ENCODE results near the gene CD96. TPM values are rescaled to one million over a fixed set of nuclear protein-coding genes. Genes with fewer than 3 reads are reported as not detected.

CD96 gene
- total RNA-seq, 1 donor from 2014 or later: 0.17 TPM

DNA sequence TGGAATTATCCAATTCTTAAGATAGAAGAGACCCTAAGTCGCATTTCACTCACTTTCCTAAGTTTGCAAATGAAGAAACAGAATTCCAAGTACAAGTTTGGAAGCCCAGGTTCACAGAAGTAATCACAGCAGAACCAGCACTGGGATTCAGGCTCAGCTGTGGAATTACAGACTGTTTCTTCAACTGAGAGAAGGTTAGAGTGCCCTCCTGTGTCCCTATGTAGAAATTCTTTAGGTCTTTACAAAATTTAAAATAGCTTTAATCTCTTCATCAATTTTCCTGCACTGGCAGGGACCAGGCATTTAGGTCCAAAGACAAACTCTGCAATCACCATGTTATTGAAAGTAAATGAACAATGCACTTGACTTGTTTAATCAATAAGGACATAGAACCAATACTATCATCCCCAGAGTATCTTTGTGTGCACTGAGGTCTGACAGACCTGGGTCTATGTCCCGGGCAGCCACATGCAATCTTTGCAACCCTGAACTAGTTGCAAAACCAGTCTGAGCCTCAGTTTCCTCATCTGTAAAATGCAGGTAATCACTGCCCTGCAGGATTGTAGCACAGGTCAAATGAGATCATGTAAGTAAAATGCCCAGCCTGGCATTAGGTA, 149.4 kb downstream of the CD96 start:
- H3K9me3 Mint-ChIP-seq (ENCODE audit: low read depth): no peaks in the 10 kb centered on the region
- H3K27ac Mint-ChIP-seq (ENCODE audit: unreplicated experiment): no peak overlapping the region
- DNase-seq (ENCODE audit: low spot score): no peak
- TF ChIP-seq, protein P1, sequence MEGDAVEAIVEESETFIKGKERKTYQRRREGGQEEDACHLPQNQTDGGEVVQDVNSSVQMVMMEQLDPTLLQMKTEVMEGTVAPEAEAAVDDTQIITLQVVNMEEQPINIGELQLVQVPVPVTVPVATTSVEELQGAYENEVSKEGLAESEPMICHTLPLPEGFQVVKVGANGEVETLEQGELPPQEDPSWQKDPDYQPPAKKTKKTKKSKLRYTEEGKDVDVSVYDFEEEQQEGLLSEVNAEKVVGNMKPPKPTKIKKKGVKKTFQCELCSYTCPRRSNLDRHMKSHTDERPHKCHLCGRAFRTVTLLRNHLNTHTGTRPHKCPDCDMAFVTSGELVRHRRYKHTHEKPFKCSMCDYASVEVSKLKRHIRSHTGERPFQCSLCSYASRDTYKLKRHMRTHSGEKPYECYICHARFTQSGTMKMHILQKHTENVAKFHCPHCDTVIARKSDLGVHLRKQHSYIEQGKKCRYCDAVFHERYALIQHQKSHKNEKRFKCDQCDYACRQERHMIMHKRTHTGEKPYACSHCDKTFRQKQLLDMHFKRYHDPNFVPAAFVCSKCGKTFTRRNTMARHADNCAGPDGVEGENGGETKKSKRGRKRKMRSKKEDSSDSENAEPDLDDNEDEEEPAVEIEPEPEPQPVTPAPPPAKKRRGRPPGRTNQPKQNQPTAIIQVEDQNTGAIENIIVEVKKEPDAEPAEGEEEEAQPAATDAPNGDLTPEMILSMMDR (IDR thresholded peaks at IDR 0.05): peak; percentile 85
- no peak overlapping the region for H3K4me3 Mint-ChIP-seq (ENCODE audit: unreplicated experiment)
- no peaks in the 10 kb centered on the region for H3K27me3 Mint-ChIP-seq (ENCODE audit: low read depth)
- no peaks in the 10 kb centered on the region for H3K36me3 Mint-ChIP-seq (ENCODE audit: low read depth)
- peaks cover 19% of the 10 kb centered on the region for H3K4me1 Mint-ChIP-seq (ENCODE audit: low read depth)

DNA sequence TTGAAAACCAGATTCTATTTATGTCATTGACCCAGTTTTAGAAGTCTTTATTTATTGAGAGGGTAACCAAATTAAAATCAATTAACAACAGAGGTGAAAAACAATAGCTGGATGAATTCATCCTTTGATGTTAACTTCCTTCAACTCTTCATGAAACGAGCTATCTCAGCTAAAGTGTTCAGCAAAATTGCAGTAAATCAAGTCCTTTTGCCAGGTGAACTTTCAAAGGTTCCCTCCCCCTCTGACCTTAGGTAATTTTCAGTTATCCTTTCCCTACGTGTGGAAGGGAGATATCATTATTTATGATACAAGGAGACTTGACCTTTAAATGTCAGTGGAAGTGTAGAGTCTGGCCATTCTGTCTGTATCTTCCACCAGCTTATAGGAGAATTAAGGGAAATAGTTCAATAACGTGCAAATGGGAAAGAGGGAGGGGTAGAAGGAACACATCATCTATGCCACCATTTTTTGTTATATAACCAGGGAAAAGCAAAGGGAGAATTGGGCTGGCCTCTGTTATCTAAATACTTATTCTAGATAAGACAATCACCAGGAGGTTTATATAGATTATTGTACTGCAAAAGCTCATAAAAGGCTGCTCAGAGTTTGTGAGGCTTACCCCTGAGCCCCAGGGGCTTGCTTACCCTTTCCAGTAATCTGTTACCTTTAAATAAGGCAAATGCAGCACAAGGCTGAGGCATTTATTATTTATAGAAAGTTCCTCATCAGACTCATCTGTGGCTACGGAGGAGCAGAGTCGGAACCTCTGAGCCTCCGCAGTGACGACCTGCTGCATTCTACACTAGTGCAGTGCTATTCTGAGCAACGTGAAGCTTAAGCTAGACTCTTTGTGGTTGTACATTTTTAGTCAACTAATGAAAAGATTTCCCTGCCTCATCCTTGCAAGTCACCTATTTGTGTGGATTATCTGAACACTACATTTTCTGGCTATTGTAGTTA, 150.9 kb downstream of the CD96 start:
- Mint-ChIP-seq H3K4me1 (ENCODE audit: low read depth) (peaks cover 19% of the 10 kb centered on the region), H3K27me3 (ENCODE audit: low read depth) (no peaks in the 10 kb centered on the region)
- DNase-seq (ENCODE audit: low spot score): no peak

DNA sequence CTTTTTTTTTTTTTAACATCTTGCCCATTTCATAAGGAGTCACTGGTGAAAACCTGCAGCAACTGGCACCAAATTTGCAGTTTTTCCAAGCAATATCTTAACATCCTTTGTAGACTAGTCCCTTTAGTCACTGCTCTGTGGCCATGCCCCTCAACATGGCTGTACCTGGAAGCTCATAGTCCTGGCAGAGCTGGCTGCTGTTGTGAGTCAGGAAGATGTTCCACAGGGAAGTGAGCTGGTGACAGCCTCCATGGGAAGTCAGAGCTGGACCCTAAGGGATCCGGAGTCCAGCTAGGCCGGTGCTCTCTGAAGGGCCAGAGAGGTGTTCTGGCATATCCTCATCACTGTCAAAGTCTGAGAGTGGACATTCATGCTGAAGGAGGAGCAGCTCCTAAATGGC, 152.5 kb downstream of the CD96 start:
- no peak overlapping the region for H3K4me3 Mint-ChIP-seq (ENCODE audit: unreplicated experiment)
- H3K4me1 Mint-ChIP-seq (ENCODE audit: low read depth): peaks cover 19% of the 10 kb centered on the region
- H3K27ac Mint-ChIP-seq (ENCODE audit: unreplicated experiment): no peak overlapping the region
- H3K27me3 Mint-ChIP-seq (ENCODE audit: low read depth): no peaks in the 10 kb centered on the region
- no peaks in the 10 kb centered on the region for H3K36me3 Mint-ChIP-seq (ENCODE audit: low read depth)
- no peaks in the 10 kb centered on the region for H3K9me3 Mint-ChIP-seq (ENCODE audit: low read depth)
- DNase-seq (ENCODE audit: low spot score): no peak
- TF ChIP-seq, protein P1 (IDR thresholded peaks at IDR 0.05): no peak

More for the DNA sequence above, 150.9 kb downstream of the CD96 start:
- Mint-ChIP-seq H3K4me3 (ENCODE audit: unreplicated experiment) (no peak overlapping the region), H3K27ac (ENCODE audit: unreplicated experiment) (no peak overlapping the region), H3K9me3 (ENCODE audit: low read depth) (no peaks in the 10 kb centered on the region), H3K36me3 (ENCODE audit: low read depth) (no peaks in the 10 kb centered on the region)
- TF ChIP-seq, protein P1 (IDR thresholded peaks at IDR 0.05): no peak

DNA sequence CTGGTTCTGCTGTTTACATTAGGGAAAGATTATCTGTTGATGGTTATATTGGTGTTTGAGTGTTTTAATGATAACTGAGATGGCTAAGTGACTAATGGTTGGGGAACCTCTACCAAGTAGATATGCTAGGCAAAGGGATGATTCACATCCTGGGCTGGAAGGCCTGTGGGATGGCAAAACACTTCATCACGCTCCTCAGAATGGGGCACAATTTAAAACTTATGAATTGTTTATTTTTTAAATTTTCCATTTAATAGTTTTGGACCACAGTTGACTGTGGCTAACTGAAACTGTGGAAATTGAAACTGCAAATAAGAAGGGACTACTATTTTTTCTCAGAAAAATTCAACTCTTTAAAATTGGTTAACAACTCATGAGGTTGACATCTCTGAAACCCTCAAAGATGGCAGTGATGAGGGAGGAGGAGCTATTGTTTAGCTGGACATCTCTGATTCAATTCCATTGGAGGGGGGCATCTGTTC, 153.7 kb downstream of the CD96 start:
- H3K27me3 Mint-ChIP-seq (ENCODE audit: low read depth): no peaks in the 10 kb centered on the region
- H3K9me3 Mint-ChIP-seq (ENCODE audit: low read depth): no peaks in the 10 kb centered on the region
- no peak overlapping the region for H3K4me3 Mint-ChIP-seq (ENCODE audit: unreplicated experiment)
- no peaks in the 10 kb centered on the region for H3K36me3 Mint-ChIP-seq (ENCODE audit: low read depth)
- H3K27ac Mint-ChIP-seq (ENCODE audit: unreplicated experiment): no peak overlapping the region
- H3K4me1 Mint-ChIP-seq (ENCODE audit: low read depth): peaks cover 16% of the 10 kb centered on the region
- DNase-seq (ENCODE audit: low spot score): no peak
- TF ChIP-seq, protein P1 (IDR thresholded peaks at IDR 0.05): no peak

DNA sequence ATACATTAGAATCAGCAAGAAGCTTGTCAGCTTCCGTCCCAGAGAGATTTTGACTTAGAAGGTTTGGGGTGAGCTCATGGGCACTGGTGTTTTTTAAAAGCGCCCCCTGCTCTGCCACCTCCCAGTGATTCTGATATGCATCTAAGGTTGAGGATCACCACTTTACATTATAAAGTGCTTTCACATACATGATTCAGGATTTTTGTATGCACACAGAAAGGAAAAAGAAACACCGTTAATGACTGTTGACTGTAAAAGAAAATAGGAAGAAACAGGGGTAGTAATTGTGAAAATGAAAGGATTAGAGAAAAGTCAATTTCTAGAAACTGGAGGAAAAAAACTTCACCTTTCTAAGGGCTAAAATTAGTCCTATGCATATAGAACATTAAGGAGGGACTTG, 158.1 kb downstream of the CD96 start:
- no peak overlapping the region for H3K4me3 Mint-ChIP-seq (ENCODE audit: unreplicated experiment)
- no peak overlapping the region for H3K27ac Mint-ChIP-seq (ENCODE audit: unreplicated experiment)
- H3K9me3 Mint-ChIP-seq (ENCODE audit: low read depth): no peaks in the 10 kb centered on the region
- peaks cover 11% of the 10 kb centered on the region for H3K4me1 Mint-ChIP-seq (ENCODE audit: low read depth)
- no peaks in the 10 kb centered on the region for H3K27me3 Mint-ChIP-seq (ENCODE audit: low read depth)
- no peak for DNase-seq (ENCODE audit: low spot score)
- TF ChIP-seq, protein P1 (IDR thresholded peaks at IDR 0.05): no peak
- no peaks in the 10 kb centered on the region for H3K36me3 Mint-ChIP-seq (ENCODE audit: low read depth)
